Suprapubic skin (tissue), 4 donors: ENCODE data around the gene GLRB.

ENCODE experiments used
- EP300 ChIP-seq: sonication (generic); formaldehyde crosslinking; IDR thresholded peaks from one replicate; pipeline ENCODE4 v1.6.1; 2017; ENCODE audit warnings: antibody characterized with exemption
- POLR2A ChIP-seq, 2 donors: fragments of 450-650 bp; IDR thresholded peaks; one replicate each; pipeline ENCODE4 v1.6.1; 2017; ENCODE audit warnings: antibody characterized with exemption in 2 of 2, mild to moderate bottlenecking in 2 of 2, moderate library complexity in 2 of 2
- POLR2AphosphoS5 ChIP-seq, 3 donors: sonication (generic); formaldehyde crosslinking; IDR thresholded peaks; one replicate each; pipeline ENCODE4 v1.6.1; 2017; ENCODE audit warnings: antibody characterized with exemption in 3 of 3
- TF ChIP-seq, protein P1 (sequence below), 2 donors: fragments of 200-600 bp in 1 of 2; fragments of 450-650 bp in 1 of 2; sonication (generic) in 1 of 2; IDR thresholded peaks; one replicate each; pipeline ENCODE4 v1.5.1; 2016 to 2019; ENCODE audit warnings: antibody characterized with exemption in 2 of 2, mild to moderate bottlenecking in 1 of 2, moderate library complexity in 1 of 2

- TF ChIP-seq, protein P1, sequence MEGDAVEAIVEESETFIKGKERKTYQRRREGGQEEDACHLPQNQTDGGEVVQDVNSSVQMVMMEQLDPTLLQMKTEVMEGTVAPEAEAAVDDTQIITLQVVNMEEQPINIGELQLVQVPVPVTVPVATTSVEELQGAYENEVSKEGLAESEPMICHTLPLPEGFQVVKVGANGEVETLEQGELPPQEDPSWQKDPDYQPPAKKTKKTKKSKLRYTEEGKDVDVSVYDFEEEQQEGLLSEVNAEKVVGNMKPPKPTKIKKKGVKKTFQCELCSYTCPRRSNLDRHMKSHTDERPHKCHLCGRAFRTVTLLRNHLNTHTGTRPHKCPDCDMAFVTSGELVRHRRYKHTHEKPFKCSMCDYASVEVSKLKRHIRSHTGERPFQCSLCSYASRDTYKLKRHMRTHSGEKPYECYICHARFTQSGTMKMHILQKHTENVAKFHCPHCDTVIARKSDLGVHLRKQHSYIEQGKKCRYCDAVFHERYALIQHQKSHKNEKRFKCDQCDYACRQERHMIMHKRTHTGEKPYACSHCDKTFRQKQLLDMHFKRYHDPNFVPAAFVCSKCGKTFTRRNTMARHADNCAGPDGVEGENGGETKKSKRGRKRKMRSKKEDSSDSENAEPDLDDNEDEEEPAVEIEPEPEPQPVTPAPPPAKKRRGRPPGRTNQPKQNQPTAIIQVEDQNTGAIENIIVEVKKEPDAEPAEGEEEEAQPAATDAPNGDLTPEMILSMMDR (IDR thresholded peaks at IDR 0.05) = peak in 1 of 2 donors; percentile 8
- no peak for TF ChIP-seq POLR2A (IDR thresholded peaks at IDR 0.05)
- TF ChIP-seq POLR2AphosphoS5 (IDR thresholded peaks at IDR 0.05) = no peak
- TF ChIP-seq EP300 = no peak
Measured at GRCh38 chr4:157128395-157128794, 52.4 kb downstream of the GLRB start.
